GM12878 (cell line): ENCODE results near the gene MIA2. TPM values are rescaled to one million over a fixed set of nuclear protein-coding genes. Genes with fewer than 3 reads are reported as not detected.

Source experiments
- ATAC-seq: fragments of 200-7000 bp; cut with Tn5 transposase; 3 replicates; pipeline ENCODE4 v1.9.1; 2020; ENCODE audit warnings: mild to moderate bottlenecking, moderate library complexity
- BruUV-seq: library from RNA; stranded (reverse); fragments of 400-500 nt; replicated peaks from 2 replicates; lab custom pipeline; 2021; lab: Mats Ljungman, UMichigan
- CTCF ChIA-PET: fragments of 300-600 bp; sonication (Branson Sonifier 250); formaldehyde crosslinking; extraction: SDS; loops from one replicate; lab custom pipeline; 2021; ENCODE audit warnings: inconsistent platforms; lab: Yijun Ruan, JAX
- POLR2A ChIA-PET: fragments of 350-600 bp; formaldehyde crosslinking; extraction: SDS; loops from one replicate; lab custom pipeline; 2021; ENCODE audit warnings: inconsistent platforms; lab: Charles Lee
- RAD21 ChIA-PET: fragments of 300-600 bp; sonication (Branson Sonifier 250); formaldehyde crosslinking; loops from one replicate; lab custom pipeline; 2023; ENCODE audit warnings: antibody characterized with exemption; ENCODE audit not compliant: unreplicated experiment; lab: Charles Lee
- SMC1A ChIA-PET: fragments of 300-600 bp; sonication (Branson Sonifier 250); formaldehyde crosslinking; loops from one replicate; lab custom pipeline; 2023; ENCODE audit not compliant: unreplicated experiment, uncharacterized antibody; lab: Charles Lee
- DNase-seq: peaks from one replicate; pipeline ENCODE4 v3.0.0-alpha.2; 2011; ENCODE audit warnings: low read depth, low spot score
- FAIRE-seq: peaks from 3 replicates; lab custom pipeline; 2011; peaks lifted over from hg19 to GRCh38; lab: Jason Lieb, UNC
- H2AFZ ChIP-seq: 2 replicates; pipeline ENCODE4 v1.6.0; 2011; ENCODE audit warnings: low read depth, low read length, control low read depth; ENCODE audit not compliant: control insufficient read depth
- H3K27ac ChIP-seq: 2 replicates; pipeline ENCODE4 v1.5.1; 2011; ENCODE audit warnings: control low read depth; ENCODE audit not compliant: control insufficient read depth, insufficient read depth
- H3K27me3 ChIP-seq, 2 experiments: replicated peaks in 1 of 2; 2 replicates each; pipeline versions ENCODE4 v1.6.0 to v1.6.1; 2011; ENCODE audit warnings: low read length in 1 of 2; ENCODE audit not compliant: control insufficient read depth in 2 of 2, insufficient read depth in 2 of 2
- H3K36me3 ChIP-seq, 2 experiments: 2 replicates each; pipeline ENCODE4 v1.5.1; 2011; ENCODE audit warnings: low read length in 1 of 2; ENCODE audit not compliant: control insufficient read depth in 2 of 2, insufficient read depth in 2 of 2
- H3K4me1 ChIP-seq: 2 replicates; pipeline ENCODE4 v1.6.1; 2011; ENCODE audit warnings: mild to moderate bottlenecking, low read length, moderate library complexity, mixed read lengths; ENCODE audit not compliant: control insufficient read depth, insufficient read depth
- H3K4me2 ChIP-seq: 2 replicates; pipeline ENCODE4 v1.6.0; 2011; ENCODE audit warnings: control low read depth; ENCODE audit not compliant: control insufficient read depth, insufficient read depth
- H3K4me3 ChIP-seq: fragments of 200-600 bp; sonication (generic); 2 replicates; pipeline ENCODE4 v1.5.1; 2016
- H3K79me2 ChIP-seq: 2 replicates; pipeline ENCODE4 v1.6.0; 2011; ENCODE audit warnings: low read length; ENCODE audit not compliant: control insufficient read depth, insufficient read depth
- H3K9ac ChIP-seq: 2 replicates; pipeline ENCODE4 v1.8.0; 2011; ENCODE audit warnings: low read length, control low read depth, mixed read lengths; ENCODE audit not compliant: control insufficient read depth, insufficient read depth
- H3K9me3 ChIP-seq: replicated peaks from 3 replicates; pipeline ENCODE4 v1.5.1; 2011; ENCODE audit warnings: mild to moderate bottlenecking, low read length; ENCODE audit not compliant: control insufficient read depth, insufficient read depth
- H4K20me1 ChIP-seq: 2 replicates; pipeline ENCODE4 v1.6.0; 2011; ENCODE audit not compliant: control insufficient read depth, insufficient read depth
- CHD2 ChIP-seq: IDR thresholded peaks from 2 replicates; pipeline ENCODE4 v1.6.1; 2011; ENCODE audit warnings: low read depth, low read length, improper control_type of control experiment, borderline replicate concordance
- RCOR1 ChIP-seq: conservative IDR thresholded peaks from 2 replicates; pipeline ENCODE4 v1.6.1; 2012; ENCODE audit warnings: low read depth, low read length, improper control_type of control experiment
- SPI1 ChIP-seq: IDR thresholded peaks from 2 replicates; pipeline ENCODE4 v1.6.1; 2011; ENCODE audit warnings: low read depth, mild to moderate bottlenecking, low read length, moderate library complexity, borderline replicate concordance; ENCODE audit not compliant: insufficient read depth
- SRF ChIP-seq, 2 experiments: IDR thresholded peaks; 2 replicates each; pipeline ENCODE4 v1.6.1; 2011; ENCODE audit warnings: low read depth in 2 of 2, low read length in 2 of 2, mild to moderate bottlenecking in 1 of 2, moderate library complexity in 1 of 2
- ZNF384 ChIP-seq: IDR thresholded peaks from 2 replicates; pipeline ENCODE4 v1.6.1; 2012; ENCODE audit warnings: low read depth, mild to moderate bottlenecking, low read length, improper control_type of control experiment, borderline replicate concordance
- ZNF622 ChIP-seq: fragments of 450-650 bp; IDR thresholded peaks from 2 replicates; pipeline ENCODE4 v1.6.1; 2017; ENCODE audit warnings: mild to moderate bottlenecking, inconsistent platforms
- WGBS: methylation state at CpG from one replicate; pipeline ENCODE4 v1.1.6; 2016; ENCODE audit warnings: low lambda C conversion rate; ENCODE audit not compliant: insufficient replicate concordance, insufficient coverage; ENCODE audit errors: missing lambda C conversion rate; 5-methylcytosine and 5-hydroxymethylcytosine counted together
- in situ Hi-C: fragments of 300-500 bp; cut with MboI; formaldehyde crosslinking; loops from 9 replicates; pipeline ENCODE4 v1.14.3; 2018; ENCODE audit warnings: mixed read lengths
- intact Hi-C: fragments of 100-400 bp; cut with micrococcal nuclease; formaldehyde crosslinking; loops from one replicate; pipeline ENCODE4 v1.14.2; 2022; ENCODE audit not compliant: unreplicated experiment
- polyA plus RNA-seq, 11 experiments: library from polyadenylated mRNA; depleted of rRNA in 4 of 11; unstranded in 6 of 11; stranded (reverse) in 5 of 11; fragments of >200 nt; fragmentation: Nextera tagmentation in 4 of 11; fragmentation: Illumina TruSeq in 1 of 11; extraction: Ambion mirVana in 4 of 11; extraction: Trizol in 1 of 11; gene quantifications; 1 replicate in 1 of 11; 2 replicates in 10 of 11; pipeline versions ENCODE4 v1.2.1 to v1.2.3, GENCODE V29; 2011 to 2016; ENCODE audit warnings: inconsistent platforms in 2 of 11, missing spikeins in 2 of 11, low read depth in 1 of 11
- total RNA-seq, 4 experiments: library from RNA; depleted of rRNA in 3 of 4; stranded (reverse); fragments of >200 nt in 3 of 4; fragmentation: Illumina TruSeq in 1 of 4; extraction: Trizol in 1 of 4; gene quantifications; 2 replicates each; pipeline versions ENCODE4 v1.2.1 to v1.2.3, GENCODE V29; 2013 to 2021
- TF ChIP-seq, protein P1 (sequence below): fragments of 150-350 bp; IDR thresholded peaks from 2 replicates; pipeline ENCODE4 v1.6.1; 2014; ENCODE audit warnings: mild to moderate bottlenecking, low read depth, low read length
- TF ChIP-seq, protein P2 (sequence below), 3 experiments: IDR thresholded peaks in 2 of 3; conservative IDR thresholded peaks in 1 of 3; 2 replicates each; pipeline ENCODE4 v1.5.1; 2011; ENCODE audit warnings: low read depth in 3 of 3, low read length in 3 of 3, mild to moderate bottlenecking in 3 of 3, control low read depth in 2 of 3, moderate library complexity in 2 of 3, inconsistent platforms in 1 of 3, mixed read lengths in 1 of 3; ENCODE audit not compliant: control insufficient read depth in 2 of 3, insufficient read depth in 1 of 3; ENCODE audit errors: extremely low read depth in 1 of 3
- TF ChIP-seq, protein P3 (sequence below): fragments of 450-650 bp; IDR thresholded peaks from 2 replicates; pipeline ENCODE4 v1.6.1; 2017; ENCODE audit warnings: mild to moderate bottlenecking, moderate library complexity
- TF ChIP-seq, protein P4 (sequence below): fragments of 450-650 bp; IDR thresholded peaks from 2 replicates; pipeline ENCODE4 v1.6.1; 2017; ENCODE audit warnings: antibody characterized with exemption, mild to moderate bottlenecking, moderate library complexity

The MIA2 gene
- total and polyA plus RNA-seq, 10 of the 15 experiments (the other 5 are each of a cell fraction or from before 2014, with no cell fraction given): 6.3 to 36.8 (median 17.1) TPM

DNA sequence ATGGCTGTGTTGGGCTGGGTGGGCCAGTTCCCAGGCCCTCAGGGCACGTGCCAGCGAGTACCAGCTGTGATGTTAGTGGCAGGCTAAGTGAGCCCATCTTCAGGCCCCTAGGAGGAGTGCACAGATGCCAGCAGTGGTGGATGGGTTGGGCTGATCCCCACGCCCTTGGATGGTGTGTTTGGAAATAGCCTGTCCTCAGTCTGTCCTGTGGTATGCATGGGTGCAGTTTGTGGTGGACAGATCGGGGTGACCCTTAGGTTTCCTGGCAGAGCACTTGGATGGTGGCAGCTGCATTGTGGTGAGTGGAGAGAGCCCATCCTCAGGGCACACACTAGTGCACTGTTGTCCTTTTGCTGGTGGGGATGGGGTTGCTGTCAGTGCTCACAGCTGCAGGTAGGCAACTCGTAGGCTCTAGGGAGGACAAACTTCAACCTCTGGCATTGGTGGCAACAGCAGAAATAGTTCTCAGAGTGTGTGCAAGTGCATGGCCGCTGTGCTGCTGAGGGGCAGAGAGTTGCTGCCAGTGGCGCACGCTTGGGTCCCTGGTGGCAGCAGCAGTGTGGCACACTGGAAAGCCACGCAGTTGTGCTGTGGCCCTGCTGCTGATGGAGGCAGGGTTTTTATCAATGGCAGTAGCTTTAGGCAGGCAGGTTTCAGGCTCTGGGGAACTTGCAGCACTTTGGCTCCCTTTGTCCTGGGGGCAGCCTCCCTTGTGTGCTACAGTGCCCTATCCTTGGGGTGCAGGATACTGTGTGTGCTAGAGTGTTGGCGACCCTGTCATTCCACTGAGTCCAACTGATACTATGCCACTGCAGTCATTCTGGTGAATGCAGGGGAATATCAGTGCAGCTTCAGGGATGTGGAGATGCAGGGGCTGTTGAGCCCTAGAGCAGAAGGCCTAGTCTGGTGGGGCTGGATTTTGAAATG lies 133.0 kb downstream of the MIA2 start:
- no peaks in the 10 kb centered on the region for H3K27me3 ChIP-seq
- H2AFZ ChIP-seq: no peak overlapping the region
- no peak overlapping the region for H3K27ac ChIP-seq
- no peaks in the 10 kb centered on the region for H3K79me2 ChIP-seq
- DNase-seq: no peak
- RAD21 ChIA-PET: interaction anchor here (0.7 to 1.1 kb wide), 2 partner anchors 105 to 135 kb away, joined by 3 to 5 read pairs; no protein-coding TSS in a partner anchor
- CTCF ChIA-PET: interaction anchor here (0.6 to 1.3 kb wide), 4 partner anchors 11 to 1889 kb away, joined by 3 to 8 read pairs (median 4); no protein-coding TSS in a partner anchor
- 92% methylated on average over 10 of the region's 10 CpGs for WGBS
- SMC1A ChIA-PET: interaction anchor here (1.2 kb wide), 1 partner anchor 258 kb away, joined by 3 read pairs; no protein-coding TSS in a partner anchor
- H3K9ac ChIP-seq: no peak overlapping the region
- peaks cover 2% of the 10 kb centered on the region; the same call in 1 of the 3 replicates for H3K9me3 ChIP-seq
- H3K4me2 ChIP-seq: no peak overlapping the region
- intact Hi-C loops: no loop called here
- H3K4me1 ChIP-seq: no peaks in the 10 kb centered on the region
- no peak for FAIRE-seq
- no peaks in the 10 kb centered on the region for H4K20me1 ChIP-seq
- no peak overlapping the region for H3K4me3 ChIP-seq
- POLR2A ChIA-PET: no interaction called here
- BruUV-seq: no TSS peak
- in situ Hi-C loops: no loop called here
- no peaks in the 10 kb centered on the region; a peak in 1 of 4 replicates for H3K36me3 ChIP-seq
- no peak for ATAC-seq
- TF ChIP-seq SPI1: no peak
- TF ChIP-seq RCOR1: no peak
- TF ChIP-seq, protein P1, sequence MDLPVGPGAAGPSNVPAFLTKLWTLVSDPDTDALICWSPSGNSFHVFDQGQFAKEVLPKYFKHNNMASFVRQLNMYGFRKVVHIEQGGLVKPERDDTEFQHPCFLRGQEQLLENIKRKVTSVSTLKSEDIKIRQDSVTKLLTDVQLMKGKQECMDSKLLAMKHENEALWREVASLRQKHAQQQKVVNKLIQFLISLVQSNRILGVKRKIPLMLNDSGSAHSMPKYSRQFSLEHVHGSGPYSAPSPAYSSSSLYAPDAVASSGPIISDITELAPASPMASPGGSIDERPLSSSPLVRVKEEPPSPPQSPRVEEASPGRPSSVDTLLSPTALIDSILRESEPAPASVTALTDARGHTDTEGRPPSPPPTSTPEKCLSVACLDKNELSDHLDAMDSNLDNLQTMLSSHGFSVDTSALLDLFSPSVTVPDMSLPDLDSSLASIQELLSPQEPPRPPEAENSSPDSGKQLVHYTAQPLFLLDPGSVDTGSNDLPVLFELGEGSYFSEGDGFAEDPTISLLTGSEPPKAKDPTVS: no peak
- TF ChIP-seq SRF (IDR thresholded peaks at IDR 0.05; ENCODE audit: low read depth in 2 of 2, low read length in 2 of 2): no peak
- TF ChIP-seq ZNF384: no peak
- TF ChIP-seq CHD2: no peak
- TF ChIP-seq ZNF622: no peak
- TF ChIP-seq, protein P2, sequence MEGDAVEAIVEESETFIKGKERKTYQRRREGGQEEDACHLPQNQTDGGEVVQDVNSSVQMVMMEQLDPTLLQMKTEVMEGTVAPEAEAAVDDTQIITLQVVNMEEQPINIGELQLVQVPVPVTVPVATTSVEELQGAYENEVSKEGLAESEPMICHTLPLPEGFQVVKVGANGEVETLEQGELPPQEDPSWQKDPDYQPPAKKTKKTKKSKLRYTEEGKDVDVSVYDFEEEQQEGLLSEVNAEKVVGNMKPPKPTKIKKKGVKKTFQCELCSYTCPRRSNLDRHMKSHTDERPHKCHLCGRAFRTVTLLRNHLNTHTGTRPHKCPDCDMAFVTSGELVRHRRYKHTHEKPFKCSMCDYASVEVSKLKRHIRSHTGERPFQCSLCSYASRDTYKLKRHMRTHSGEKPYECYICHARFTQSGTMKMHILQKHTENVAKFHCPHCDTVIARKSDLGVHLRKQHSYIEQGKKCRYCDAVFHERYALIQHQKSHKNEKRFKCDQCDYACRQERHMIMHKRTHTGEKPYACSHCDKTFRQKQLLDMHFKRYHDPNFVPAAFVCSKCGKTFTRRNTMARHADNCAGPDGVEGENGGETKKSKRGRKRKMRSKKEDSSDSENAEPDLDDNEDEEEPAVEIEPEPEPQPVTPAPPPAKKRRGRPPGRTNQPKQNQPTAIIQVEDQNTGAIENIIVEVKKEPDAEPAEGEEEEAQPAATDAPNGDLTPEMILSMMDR (IDR thresholded peaks at IDR 0.05 in 2 of 3, conservative IDR thresholded peaks at IDR 0.05 in 1 of 3; ENCODE audit: control insufficient read depth in 2 of 3, extremely low read depth in 1 of 3, insufficient read depth in 1 of 3, low read depth in 3 of 3, low read length in 3 of 3): no peak
- TF ChIP-seq, protein P3, sequence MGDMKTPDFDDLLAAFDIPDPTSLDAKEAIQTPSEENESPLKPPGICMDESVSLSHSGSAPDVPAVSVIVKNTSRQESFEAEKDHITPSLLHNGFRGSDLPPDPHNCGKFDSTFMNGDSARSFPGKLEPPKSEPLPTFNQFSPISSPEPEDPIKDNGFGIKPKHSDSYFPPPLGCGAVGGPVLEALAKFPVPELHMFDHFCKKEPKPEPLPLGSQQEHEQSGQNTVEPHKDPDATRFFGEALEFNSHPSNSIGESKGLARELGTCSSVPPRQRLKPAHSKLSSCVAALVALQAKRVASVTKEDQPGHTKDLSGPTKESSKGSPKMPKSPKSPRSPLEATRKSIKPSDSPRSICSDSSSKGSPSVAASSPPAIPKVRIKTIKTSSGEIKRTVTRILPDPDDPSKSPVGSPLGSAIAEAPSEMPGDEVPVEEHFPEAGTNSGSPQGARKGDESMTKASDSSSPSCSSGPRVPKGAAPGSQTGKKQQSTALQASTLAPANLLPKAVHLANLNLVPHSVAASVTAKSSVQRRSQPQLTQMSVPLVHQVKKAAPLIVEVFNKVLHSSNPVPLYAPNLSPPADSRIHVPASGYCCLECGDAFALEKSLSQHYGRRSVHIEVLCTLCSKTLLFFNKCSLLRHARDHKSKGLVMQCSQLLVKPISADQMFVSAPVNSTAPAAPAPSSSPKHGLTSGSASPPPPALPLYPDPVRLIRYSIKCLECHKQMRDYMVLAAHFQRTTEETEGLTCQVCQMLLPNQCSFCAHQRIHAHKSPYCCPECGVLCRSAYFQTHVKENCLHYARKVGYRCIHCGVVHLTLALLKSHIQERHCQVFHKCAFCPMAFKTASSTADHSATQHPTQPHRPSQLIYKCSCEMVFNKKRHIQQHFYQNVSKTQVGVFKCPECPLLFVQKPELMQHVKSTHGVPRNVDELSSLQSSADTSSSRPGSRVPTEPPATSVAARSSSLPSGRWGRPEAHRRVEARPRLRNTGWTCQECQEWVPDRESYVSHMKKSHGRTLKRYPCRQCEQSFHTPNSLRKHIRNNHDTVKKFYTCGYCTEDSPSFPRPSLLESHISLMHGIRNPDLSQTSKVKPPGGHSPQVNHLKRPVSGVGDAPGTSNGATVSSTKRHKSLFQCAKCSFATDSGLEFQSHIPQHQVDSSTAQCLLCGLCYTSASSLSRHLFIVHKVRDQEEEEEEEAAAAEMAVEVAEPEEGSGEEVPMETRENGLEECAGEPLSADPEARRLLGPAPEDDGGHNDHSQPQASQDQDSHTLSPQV: no peak
- TF ChIP-seq, protein P4, sequence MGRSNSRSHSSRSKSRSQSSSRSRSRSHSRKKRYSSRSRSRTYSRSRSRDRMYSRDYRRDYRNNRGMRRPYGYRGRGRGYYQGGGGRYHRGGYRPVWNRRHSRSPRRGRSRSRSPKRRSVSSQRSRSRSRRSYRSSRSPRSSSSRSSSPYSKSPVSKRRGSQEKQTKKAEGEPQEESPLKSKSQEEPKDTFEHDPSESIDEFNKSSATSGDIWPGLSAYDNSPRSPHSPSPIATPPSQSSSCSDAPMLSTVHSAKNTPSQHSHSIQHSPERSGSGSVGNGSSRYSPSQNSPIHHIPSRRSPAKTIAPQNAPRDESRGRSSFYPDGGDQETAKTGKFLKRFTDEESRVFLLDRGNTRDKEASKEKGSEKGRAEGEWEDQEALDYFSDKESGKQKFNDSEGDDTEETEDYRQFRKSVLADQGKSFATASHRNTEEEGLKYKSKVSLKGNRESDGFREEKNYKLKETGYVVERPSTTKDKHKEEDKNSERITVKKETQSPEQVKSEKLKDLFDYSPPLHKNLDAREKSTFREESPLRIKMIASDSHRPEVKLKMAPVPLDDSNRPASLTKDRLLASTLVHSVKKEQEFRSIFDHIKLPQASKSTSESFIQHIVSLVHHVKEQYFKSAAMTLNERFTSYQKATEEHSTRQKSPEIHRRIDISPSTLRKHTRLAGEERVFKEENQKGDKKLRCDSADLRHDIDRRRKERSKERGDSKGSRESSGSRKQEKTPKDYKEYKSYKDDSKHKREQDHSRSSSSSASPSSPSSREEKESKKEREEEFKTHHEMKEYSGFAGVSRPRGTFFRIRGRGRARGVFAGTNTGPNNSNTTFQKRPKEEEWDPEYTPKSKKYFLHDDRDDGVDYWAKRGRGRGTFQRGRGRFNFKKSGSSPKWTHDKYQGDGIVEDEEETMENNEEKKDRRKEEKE: no peak
